GM18868 (cell line): ENCODE results near the gene TRAF3.
A peak's percentile ranks its signal among the peaks of the same experiment; 100 is the strongest.
"Not testable (repeated sequence)": the region's sequence is repeated elsewhere in the genome, so short reads cannot be mapped to it uniquely, and the experiment has no call there.

ENCODE experiments used
- ATAC-seq: cut with Tn5 transposase; IDR thresholded peaks from one replicate; pipeline ENCODE4 v1.9.1; 2021; ENCODE audit warnings: mild to moderate bottlenecking, moderate library complexity; ENCODE audit not compliant: unreplicated experiment

The TRAF3 gene

DNA sequence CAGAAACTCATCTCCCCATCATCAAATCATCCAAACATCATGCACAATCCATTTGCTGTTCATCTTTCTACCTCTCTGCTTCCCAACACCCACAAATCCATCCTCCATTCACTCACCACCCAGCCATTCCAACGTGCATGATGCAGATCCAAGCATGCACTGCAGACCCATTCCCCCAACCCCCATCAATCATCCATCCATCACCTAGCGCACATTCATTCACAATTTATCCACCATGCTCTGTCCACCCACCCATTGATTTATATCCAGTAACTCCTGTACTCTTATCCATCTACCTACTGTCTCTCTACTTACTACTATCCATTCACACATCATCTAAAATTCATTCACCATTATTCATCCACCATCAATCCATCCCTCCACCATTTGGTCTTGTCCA is 141.2 kb downstream of the TRAF3 start:
- ATAC-seq: no peak

DNA sequence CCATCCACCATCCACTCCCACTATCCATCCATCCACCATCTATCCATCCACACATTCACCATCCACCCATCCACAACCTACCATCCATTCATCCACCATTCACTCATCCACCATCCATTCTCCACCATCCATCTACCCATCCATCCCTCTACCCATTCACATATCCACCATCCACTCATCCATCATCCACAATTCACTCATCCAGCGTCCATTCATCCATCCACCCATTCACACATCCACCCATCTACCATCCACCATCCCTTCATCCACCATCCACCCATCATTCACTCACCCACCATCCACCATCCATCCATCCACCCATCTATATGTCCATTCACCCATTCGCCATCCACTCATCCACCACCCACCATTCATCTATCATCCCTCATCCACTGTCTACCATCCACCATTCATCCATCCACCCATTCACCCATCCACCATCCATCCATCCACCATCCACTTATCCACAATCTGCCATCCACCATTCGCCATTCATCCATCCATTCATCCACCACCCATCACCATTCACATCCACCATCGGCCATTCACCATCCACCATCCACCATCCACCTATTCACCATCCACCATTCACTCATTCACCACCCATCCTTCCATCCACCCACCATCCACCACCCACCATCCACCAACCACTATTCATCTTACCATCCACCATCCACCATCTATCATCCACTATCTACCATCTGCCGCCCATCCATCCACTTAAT is 143.2 kb downstream of the TRAF3 start:
- no peak for ATAC-seq

DNA sequence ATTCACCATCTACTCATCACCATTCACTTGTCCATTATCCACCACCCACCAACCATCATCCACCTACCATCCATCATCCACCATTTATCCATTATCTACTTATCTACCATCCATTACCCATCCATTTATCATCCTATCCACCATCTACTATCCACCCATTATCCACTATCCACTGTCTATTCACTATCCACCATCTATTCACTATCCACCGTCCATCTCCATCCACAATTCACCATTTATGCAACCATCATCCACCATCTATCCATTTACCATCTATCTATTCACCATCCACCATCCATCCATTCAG is 143.7 kb downstream of the TRAF3 start:
- ATAC-seq: no peak

DNA sequence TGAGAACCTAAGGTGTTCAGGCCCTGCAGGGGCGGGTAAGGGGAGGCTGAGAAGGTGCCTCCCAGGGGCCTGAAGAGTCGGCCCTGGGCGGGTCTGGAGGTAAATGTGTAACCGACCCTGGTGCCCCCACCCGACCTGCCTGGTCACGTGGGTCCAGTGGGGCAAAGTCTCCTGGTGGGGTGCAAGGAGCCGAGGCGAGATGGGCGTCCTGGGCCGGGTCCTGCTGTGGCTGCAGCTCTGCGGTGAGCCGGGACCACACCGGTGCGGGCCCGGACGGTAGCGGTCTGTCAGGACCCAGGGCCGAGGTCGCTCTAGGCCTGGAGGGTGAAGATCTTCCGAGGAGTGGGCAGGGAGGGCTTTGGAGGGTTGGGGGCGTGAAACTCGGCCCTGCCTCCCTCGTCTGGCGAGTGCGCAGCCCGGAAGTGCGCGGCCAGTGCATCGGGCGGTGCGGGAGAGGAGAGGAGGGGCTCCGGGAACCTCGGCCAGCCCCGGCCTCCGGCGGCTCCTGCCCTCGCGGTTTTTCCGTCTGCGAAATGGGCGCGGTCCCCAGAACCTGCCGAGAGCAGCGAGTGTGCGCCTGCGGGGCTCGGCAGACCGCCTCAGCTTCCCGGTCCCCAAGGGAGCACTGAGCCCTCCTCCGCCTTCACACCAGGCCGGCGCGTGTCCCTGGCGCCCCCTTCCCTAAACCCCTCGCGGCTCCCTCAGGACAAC is 145.4 kb downstream of the TRAF3 start, which contains the start of gene AMN:
Gene AMN (plus strand): TSS at position 174 of the 711 bp plus-strand sequence. CDS start 26 bp downstream, at position 200.
- no peak for ATAC-seq

DNA sequence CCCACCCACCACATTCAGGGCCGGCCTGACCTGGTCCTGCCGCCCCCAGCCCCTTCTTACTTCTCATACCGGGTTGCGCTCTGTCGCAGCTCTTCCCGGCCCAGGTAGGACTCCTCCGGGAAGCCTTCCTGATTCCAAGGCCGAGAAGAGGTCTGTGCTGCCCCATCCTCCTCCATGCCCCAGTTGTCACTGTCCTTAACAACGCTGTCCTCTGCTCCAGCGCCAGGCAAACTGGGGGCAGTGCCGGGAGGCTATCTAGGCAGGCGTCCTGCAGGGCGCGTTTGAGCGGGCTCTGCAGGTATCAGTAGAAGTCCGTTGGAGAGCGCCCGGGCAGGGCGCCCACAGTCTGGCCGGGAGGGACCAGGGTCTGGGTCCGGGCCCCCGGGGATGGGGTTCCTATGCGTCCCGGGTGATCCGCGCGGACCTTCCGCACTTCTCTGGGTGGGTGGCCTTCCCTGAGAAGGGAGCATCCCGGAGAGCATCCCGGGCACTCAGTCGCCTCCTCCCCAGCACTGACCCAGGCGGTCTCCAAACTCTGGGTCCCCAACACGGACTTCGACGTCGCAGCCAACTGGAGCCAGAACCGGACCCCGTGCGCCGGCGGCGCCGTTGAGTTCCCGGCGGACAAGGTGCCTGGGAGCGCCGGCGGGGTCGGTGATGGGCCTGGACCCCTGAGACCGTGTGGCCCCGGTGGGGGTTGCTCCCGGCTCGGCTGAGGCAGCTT is 146.1 kb downstream of the TRAF3 start:
- ATAC-seq: no peak

DNA sequence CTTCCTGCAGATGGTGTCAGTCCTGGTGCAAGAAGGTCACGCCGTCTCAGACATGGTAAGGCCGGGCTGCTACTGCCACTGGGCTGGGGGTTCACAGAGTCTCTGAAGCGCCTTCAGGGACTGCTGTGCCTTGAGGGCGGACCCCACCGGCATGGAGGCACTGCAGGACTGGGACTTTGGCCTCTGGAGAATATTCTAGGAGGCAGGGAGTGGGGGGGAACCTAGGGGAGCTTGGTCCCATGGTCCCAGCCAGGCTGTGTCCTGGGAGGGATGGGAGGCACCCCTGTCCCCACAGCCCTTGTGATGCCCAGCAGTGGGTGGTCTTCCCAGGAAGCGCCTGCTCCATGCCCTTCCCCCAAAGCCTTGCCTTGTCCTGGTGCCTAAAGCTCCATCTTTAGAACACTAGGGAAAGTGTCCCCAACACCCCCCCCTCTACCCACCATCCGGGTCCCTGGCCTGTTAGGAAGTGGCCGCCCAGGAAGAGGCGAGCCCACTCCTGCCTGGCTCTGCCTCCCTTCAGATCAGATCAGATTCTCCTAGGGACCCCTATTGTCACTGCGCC is 146.8 kb downstream of the TRAF3 start:
- no peak for ATAC-seq

DNA sequence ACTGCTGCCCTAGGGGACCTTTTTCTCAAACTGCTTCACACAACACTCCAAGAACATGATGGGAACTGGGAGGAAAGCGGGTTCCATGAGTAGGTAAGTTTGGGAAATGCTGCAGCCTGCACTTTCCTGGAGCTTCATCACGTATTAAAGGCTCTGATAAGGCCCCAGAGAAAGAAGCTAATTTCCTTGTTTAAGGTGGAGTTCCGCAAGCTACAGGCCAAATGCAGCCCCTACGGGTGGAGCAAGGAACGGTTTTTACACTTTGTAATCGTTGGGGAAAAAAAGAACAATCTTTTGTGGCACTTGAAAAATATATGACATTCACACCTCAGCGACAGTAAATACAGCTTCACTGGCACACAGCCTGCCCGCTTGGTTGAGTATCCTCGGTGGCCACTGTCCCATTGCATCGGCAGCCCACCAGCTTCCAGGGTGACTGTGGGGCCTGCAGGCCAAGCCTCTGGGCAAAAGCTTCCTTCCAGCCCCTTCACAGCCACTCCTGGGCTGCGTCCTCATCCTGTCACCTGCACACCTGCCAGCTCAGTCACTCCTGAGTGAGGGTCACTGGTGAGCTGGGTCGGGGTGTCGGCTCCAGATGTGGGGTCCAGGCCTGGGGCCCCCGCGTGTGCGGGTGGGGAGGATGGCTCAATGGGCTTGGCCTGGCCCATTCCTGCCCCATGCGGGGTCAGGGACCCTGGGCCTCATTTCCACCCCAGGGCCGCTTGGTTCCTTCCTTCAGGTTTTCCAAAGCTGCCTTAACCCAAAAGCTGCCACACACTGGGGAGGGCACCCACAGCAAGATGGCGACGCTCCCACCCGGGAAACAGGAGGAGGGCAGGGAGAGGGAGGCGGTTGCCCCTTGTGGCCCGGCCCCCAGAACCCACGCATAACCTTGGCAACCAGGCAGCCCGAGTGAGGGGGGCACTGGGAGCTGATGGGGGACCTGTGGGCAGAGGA is 147.7 kb downstream of the TRAF3 start:
- ATAC-seq: no peak

DNA sequence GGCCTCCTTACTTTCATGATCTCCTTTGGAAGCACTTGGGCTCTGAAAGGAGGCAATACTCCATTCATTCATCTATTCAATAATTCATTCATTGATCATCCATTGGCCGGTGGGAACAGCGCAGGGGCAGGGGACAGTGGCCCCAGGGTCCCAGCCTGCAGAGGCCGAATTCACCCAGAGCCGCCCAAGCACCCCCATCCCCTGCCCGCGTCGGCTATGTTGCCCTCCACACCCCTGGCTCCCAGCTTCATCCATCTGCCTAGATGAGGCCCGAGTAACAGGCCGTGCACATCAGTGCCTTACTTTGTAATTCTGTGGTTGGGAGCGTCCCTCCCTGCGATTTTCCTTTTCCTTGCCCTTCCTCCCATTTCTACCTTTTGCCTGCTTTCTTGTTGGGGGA is 148.4 kb downstream of the TRAF3 start:
- ATAC-seq: no peak

DNA sequence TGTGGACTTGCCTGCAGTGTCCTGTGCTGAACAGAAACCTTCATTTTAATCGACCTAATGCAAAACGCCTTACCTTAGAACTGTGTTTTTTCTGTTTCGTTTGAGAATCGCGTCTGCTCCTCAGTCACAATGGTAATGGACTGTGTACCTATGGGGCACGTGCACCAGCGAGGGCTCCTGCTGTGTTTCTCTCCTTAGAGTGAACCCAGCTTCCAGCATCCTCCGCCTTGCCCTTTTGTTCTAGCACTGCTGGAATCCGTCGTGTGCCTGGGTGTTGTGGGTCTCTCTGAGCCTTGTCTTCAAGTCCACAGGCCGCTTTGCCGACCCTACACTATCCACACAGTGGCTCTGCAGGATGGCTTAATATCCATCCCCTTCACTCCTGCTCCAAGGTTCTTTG is 148.9 kb downstream of the TRAF3 start:
- no peak for ATAC-seq

DNA sequence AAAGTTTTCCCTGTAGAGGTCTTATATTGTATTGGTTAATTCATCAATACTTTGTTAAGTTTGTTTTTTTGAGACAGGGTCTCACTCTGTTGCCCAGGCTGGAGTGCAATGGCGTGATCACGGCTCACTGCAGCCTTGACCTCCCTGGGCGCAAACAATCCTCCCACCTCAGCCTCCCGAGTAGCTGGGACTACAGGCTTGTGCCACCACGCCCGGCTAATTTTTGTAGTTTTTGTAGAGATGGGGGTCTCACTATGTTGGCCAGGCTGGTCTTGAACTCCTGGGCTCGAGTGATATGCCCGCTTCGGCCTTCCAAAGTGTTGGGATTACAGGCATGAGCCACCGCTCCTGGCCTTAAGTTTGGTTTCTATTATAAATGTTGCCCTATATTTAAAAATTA is 149.6 kb downstream of the TRAF3 start:
- ATAC-seq: not testable (repeated sequence)

DNA sequence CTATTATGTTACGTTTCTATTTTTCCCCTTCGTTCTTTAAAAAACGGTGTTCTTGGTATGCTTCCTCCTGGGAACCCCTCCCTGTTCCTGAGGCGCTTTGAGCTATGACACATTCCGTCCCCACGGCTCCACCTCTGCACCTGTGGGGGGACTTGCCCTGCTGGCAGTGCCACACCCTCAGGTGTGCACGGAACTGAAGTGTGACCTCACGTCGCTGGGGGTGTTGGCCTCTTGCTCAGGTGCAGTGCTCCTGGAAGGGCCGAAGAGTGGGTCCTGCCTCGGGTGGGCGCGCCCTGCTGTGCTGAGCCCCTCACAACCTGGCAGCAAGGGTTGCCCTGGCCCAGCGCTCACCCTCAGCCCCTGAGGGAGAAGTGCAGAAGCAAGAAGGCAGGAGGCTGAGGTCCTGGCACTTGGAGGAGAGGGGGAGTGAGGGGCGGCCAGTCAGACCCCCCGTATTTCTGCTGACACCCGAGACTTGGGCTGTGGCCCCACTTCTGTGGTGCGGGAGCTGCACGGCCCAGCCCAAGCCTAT is 150.2 kb downstream of the TRAF3 start:
- no peak for ATAC-seq

DNA sequence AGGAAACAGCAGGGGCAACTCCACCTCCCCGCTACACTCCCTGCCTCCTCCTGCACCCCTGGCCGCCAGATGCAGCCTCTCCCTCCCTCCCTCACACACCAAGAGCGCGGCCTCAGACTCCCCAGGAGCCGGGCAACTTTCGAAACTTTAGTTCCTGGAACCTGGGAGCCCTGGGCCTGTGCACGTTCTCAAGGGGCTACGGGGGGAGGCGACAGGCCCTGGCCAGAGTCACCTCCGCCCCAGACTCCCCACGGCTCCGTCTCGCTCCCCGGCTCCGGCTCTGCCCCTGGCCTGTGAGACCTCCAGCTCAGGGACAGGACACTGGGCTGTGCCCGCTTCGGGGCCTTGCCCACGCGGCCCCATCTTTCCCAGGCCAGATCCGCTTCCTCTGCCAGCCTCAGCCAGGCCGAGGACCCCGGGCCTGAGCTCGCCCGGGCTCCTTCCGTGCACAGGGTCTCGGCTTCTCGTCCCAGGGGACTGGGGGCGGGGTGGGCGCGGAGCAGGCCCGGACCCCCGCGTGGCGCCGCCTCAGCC is 150.7 kb downstream of the TRAF3 start:
- peak; percentile 15 for ATAC-seq

DNA sequence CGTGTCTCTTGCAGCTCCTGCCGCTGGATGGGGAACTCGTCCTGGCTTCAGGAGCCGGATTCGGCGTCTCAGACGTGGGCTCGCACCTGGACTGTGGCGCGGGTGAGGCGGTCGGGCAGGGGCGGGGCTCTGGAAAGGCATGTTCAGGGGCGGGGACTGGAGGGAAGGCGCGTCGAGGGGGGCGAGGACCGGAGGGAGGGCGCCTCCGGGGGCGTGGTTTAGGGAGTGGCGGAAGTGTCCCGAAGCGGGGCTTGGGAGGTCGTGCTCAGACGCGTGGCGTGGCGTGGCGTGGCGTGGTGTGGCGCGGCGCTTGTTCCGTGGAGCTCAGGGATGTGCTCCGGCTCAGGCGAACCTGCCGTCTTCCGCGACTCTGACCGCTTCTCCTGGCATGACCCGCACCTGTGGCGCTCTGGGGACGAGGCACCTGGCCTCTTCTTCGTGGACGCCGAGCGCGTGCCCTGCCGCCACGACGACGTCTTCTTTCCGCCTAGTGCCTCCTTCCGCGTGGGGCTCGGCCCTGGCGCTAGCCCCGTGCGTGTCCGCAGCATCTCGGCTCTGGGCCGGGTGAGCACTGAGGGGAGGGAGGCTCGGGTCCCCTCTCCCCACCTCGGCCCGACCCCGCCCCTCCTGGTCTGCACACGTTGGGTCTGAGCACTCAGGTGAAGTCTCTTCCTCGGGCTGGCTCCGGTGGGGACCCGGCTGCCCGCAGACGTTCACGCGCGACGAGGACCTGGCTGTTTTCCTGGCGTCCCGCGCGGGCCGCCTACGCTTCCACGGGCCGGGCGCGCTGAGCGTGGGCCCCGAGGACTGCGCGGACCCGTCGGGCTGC is 151.4 kb downstream of the TRAF3 start:
- ATAC-seq: peak; percentile 63

DNA sequence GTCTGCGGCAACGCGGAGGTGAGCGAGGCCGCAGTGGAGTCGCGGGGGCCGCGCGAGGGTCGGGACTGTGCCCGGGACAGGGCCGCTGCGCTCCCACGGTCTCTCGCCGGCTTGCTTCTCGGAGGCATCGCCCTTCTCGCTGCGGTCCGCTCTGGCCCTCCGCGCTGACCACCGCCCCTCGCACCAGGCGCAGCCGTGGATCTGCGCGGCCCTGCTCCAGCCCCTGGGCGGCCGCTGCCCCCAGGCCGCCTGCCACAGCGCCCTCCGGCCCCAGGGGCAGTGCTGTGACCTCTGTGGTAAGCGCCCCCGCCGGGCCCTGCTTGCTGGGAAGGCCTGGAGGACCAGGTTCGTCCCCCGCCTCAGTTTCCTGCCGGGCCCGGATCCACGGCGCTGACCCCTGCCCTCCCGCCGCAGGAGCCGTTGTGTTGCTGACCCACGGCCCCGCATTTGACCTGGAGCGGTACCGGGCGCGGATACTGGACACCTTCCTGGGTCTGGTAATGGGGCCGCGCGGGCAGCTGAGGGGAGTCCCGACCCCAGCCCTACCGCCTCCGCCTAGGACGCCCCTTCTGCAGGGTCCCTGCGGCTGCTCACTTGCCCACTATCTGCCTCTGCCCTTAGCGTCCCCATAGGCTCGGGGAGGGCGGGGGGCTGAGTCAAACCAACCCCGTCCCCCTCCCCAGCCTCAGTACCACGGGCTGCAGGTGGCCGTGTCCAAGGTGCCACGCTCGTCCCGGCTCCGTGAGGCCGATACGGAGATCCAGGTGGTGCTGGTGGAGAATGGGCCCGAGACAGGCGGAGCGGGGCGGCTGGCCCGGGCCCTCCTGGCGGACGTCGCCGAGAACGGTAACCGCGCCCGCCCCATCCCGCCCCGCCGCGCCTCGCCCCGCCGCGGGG is 152.2 kb downstream of the TRAF3 start:
- no peak for ATAC-seq

DNA sequence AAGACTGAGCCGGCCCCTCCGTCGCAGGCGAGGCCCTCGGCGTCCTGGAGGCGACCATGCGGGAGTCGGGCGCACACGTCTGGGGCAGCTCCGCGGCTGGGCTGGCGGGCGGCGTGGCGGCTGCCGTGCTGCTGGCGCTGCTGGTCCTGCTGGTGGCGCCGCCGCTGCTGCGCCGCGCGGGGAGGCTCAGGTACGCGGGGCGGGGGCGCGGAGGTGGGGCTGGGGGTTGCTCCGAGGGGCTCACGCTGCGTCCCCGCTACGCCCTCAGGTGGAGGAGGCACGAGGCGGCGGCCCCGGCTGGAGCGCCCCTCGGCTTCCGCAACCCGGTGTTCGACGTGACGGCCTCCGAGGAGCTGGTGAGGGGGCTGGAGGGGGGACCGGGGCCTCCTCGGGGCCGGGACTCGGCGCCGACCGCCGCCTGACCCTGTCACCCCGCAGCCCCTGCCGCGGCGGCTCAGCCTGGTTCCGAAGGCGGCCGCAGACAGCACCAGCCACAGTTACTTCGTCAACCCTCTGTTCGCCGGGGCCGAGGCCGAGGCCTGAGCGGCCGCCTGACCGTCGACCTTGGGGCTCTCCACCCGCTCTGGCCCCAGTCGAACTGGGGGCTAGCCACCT is 153.0 kb downstream of the TRAF3 start:
- ATAC-seq: no peak

DNA sequence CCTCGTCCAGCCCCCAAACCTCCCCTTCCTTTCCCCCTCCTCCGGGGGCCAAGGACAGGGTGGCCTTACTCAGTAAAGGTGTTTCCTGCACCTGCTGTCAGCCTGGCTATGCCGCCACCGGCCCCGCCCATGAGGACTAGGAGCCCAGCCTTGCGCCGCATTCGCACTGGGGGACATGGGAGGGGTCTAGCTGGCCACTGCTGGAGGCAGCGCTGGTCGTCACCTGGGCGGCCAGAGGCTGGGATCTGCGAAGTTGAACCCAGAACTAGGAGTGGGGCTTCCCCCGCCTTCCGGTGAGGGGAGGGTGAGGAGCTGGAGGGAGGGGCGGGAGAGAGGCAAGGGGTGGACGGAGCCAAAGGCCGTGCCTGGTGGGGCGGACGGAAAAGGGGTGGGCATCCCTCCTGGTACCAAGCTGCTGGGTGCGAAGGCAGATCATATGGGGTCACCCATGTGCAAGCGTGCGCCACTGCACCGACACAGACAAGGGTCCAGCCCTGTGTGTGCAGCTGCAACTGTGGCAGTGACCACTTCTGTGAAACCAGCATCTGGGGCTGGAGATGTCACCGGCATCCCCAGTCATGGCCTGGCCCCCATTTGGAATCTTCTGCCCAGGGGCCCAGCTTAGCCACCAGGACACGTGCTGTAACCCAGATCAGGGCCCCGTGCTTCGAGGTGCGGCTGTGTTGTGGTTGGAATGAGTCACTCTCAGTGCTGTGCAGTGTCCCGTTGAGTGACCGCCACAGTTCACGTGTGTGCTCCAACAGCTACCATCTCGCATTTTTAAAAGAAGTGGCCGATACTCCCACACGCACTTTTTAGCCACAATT is 153.7 kb downstream of the TRAF3 start:
- no peak for ATAC-seq
